Epithelial cell of esophagus (primary cell): ENCODE measurements around the gene TRIM40.
A peak's percentile ranks its signal among the peaks of the same experiment; 100 is the strongest.

Source experiments
- DNase-seq: peaks from one replicate; pipeline ENCODE4 v3.0.0; 2010; ENCODE audit warnings: low read depth
- H3K4me3 ChIP-seq: 2 replicates; pipeline ENCODE4 v1.5.1; 2011; ENCODE audit warnings: mild to moderate bottlenecking, low read length, control low read depth
- CTCF ChIP-seq: IDR thresholded peaks from 2 replicates; pipeline ENCODE4 v1.5.1; 2011; ENCODE audit warnings: low read depth, mild to moderate bottlenecking, low read length, control low read depth, inconsistent platforms; ENCODE audit not compliant: insufficient read depth; ENCODE audit errors: missing control alignments

Gene TRIM40

GRCh38 chr6:30150671-30151395 is 14.9 kb downstream of the TRIM40 start:
- DNase-seq = no peak
- no peak for TF ChIP-seq CTCF
- H3K4me3 ChIP-seq = no peak overlapping the region

- no peak for TF ChIP-seq CTCF
- no peak for DNase-seq
- H3K4me3 ChIP-seq = no peak overlapping the region
Measured at GRCh38 chr6:30151580-30151979, 15.6 kb downstream of the TRIM40 start.

GRCh38 chr6:30152016-30152673 is 16.2 kb downstream of the TRIM40 start:
- no peak for DNase-seq
- no peak for TF ChIP-seq CTCF
- H3K4me3 ChIP-seq = no peak overlapping the region

- H3K4me3 ChIP-seq = no peak overlapping the region
- no peak for DNase-seq
- TF ChIP-seq CTCF = no peak
Measured at GRCh38 chr6:30152910-30153610, 17.1 kb downstream of the TRIM40 start.

GRCh38 chr6:30154061-30154460 is 18.1 kb downstream of the TRIM40 start:
- H3K4me3 ChIP-seq = no peak overlapping the region
- TF ChIP-seq CTCF = no peak
- no peak for DNase-seq

GRCh38 chr6:30154709-30155519 is 19.0 kb downstream of the TRIM40 start:
- no peak overlapping the region for H3K4me3 ChIP-seq
- TF ChIP-seq CTCF = no peak
- DNase-seq = peak; percentile 77
